NCI-H69 (cell line): ENCODE data around the gene TNKS2.
A peak's percentile ranks its signal among the peaks of the same experiment; 100 is the strongest.
"Not testable (repeated sequence)": the region's sequence is repeated elsewhere in the genome, so short reads cannot be mapped to it uniquely, and the experiment has no call there.

Source experiments
- DNase-seq: peaks from one replicate; lab custom pipeline; 2025; lab: John Stamatoyannopoulos, UW

The TNKS2 gene

GRCh38 chr10:91796331-91797047 lies 1.7 kb upstream of the TNKS2 start:
- DNase-seq = peak; percentile 62

GRCh38 chr10:91797048-91797690 lies 1.1 kb upstream of the TNKS2 start:
- DNase-seq = peak; percentile 4

DNA sequence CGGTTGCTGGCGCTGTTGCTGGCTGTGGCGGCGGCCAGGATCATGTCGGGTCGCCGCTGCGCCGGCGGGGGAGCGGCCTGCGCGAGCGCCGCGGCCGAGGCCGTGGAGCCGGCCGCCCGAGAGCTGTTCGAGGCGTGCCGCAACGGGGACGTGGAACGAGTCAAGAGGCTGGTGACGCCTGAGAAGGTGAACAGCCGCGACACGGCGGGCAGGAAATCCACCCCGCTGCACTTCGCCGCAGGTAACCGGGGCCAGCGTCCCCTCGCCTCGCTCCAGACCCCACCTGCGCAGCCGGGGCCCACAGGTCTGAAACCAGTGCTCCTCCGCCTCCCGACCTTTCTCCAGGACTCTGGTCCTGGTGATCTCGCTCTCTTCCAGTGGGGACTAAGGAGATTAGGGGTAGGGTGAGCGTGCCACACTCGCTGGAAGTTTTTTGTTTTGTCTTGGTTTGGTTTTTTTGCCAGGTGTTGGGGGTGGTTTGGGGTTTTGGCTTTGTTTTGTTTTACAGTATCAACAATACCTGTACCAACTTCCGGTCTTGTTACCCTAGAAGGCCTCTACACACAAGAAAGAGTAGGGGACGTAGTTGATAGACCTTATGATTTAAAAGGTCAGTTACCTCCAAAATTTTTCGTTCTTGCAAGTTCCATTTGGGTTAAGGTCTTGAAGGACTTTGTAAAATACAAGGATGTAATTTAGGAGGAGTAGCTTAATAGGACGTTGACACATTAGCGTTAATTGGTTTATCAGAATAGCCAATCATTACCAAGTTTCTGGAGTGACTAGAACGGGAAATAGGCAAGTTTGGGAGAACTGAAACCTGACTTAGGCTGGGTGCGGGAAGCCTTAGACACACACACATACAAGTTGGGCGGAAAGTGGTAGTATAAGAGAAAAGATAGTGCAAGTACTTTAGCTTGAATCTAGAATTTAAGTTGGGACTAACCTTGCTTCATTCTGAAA lies 704 bp downstream of the TNKS2 start:
- peak; percentile 69 for DNase-seq

GRCh38 chr10:91799612-91799975 lies 1.4 kb downstream of the TNKS2 start:
- peak; percentile 6 for DNase-seq

DNA sequence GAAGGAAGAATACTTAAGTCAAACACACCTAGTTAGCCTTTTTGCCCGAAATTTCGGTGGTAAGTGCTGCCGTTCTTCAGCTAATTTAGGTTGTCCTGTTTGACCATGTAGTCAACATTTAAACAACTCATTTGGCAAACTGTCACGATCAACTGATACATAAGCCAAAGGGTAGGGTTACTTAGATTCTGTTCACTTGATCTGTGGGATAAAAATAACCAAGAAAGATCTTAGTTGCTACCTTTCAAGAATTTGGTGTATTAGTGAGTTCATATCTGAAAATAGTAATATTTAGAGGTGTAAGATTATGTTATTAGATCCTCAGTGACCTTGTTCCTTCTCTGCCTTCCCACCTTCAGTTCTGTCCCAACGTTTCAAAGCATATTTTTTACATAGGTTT lies 2.0 kb downstream of the TNKS2 start:
- no peak for DNase-seq

- no peak for DNase-seq
These were observed 2.5 kb downstream of the TNKS2 start for GRCh38 chr10:91800756-91801155.

DNA sequence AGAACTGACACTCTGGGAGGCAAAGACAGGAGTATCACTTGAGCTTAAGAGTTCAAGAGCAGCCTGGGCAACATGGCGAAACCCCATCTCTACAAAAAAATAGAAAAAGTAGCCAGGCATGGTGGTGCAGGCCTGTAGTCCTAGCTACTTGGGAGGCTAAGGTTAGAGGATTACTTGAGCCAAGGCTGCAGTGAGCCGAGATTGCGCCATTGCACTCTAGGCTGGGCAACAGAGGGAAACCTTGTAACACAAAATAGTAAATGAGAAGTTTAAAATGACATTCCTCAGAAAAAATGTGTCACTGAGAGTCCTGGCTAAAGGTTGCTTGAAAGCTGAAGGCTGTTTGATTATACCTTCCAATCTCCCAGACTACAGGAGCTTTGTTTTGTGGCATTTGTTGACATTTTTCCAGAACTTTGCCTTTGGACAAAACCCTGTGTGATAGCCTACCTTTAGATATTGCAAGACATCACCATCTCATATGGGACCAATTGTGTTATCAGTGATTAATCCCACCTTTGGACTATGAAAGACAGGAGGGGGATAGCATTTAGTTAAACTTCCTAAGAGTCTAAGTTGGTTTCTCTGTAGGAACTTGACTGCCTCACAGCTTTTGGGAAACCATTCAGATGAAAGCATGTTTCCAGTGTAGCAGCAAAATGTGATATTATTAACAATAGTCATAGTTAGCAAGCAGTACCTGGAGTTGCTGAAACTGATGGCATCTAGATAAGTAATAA lies 5.3 kb downstream of the TNKS2 start:
- no peak for DNase-seq

DNA sequence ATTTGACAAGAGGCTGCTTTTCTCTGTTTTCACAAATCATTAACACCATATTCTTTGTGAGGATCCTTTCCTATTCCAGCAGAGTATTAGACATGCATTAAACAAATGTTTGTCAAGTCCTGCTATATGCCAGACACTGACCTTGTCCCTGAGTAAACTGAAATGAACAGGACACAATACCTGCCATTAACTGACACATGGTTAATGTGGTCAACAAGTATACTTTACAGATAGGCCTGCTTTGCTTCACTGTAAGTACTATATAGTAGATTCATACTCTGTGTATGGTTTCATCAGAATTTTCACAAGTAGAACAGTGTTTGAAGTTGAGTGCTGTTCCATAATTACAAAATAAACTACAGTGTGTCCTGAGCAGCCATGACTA lies 5.9 kb downstream of the TNKS2 start:
- DNase-seq = peak; percentile 1

- DNase-seq = no peak
These were observed 7.0 kb downstream of the TNKS2 start for GRCh38 chr10:91805110-91805838.

DNA sequence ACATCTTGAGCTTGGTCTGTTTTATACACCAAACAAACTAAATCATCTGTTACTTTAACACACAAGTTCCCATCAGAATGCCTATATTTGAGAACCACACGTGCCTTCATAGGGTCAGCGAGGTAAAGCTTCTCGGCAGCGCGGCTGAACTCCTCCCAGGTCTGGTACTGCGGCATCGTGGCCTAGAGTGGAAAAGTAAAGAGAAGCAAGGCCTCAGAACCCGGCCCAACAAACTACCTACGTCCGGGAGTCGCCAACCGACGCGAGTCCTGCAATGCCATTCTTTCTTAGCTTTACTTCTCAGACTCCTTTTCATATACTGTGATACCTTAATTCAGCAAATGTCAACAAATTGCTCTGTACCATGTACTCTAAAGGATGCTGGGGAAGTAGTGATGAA lies 9.0 kb downstream of the TNKS2 start:
- DNase-seq = not testable (repeated sequence)

DNA sequence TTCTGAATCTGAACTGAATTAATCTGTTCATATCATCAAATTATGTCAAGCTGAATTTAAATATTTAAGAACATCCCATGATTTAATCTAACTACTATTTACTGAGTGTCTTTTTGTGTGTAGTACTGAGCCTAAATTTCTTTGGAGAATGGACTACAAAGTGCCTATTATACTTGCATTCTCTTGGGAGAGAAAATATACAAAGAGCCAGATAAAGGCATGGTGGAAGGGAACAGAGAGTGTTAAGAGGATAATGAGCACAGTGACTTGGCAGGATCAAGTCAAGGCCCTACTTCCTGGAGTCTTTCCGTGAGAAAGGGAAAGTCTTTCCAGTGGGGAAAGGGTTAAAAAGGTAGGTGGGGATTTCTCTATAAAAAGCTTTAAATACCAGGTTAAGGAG lies 15.0 kb downstream of the TNKS2 start:
- no peak for DNase-seq

DNA sequence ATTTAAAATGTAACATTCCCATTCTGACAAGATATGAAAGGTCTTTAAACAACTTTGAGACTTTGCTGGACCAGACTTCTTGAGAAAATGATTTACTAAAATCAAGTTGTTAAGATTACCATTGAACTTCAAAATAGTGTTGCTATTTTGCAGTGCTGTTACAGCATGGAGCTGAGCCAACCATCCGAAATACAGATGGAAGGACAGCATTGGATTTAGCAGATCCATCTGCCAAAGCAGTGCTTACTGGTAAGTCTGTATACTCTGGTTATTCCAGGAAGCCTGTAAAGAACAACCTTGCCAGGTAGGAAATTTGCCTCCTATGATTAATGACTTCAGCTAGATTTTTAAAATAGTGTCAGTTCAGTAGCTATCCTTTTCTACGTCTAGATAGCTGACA lies 18.8 kb downstream of the TNKS2 start:
- DNase-seq = no peak

GRCh38 chr10:91820144-91820543 lies 21.9 kb downstream of the TNKS2 start:
- DNase-seq = no peak

GRCh38 chr10:91824076-91824475 lies 25.9 kb downstream of the TNKS2 start:
- DNase-seq = no peak

GRCh38 chr10:91829268-91829667 lies 31.0 kb downstream of the TNKS2 start:
- DNase-seq = no peak

- peak; percentile 0 for DNase-seq
These were observed 40.0 kb downstream of the TNKS2 start for GRCh38 chr10:91838199-91838598.

GRCh38 chr10:91843083-91843482 lies 44.9 kb downstream of the TNKS2 start:
- DNase-seq = no peak

DNA sequence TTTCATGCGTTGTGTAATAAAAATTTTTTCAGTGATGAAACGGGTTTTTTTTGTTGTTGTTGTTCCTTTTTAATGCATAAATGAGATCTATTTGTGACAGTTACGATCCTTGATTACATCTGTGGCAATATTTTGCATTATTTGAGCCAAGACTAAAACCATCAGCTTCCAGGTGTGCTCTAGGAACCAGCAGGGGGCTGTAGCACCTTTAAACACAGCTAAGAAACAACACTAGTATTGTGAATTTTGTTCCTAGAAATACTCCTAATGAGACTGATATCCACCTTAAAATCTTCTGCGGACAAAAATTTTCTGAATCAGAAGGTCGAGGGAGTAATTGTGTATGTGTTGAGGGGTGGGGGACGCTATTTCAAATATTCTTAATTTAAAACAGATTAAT lies 58.4 kb downstream of the TNKS2 start:
- peak; percentile 5 for DNase-seq

DNA sequence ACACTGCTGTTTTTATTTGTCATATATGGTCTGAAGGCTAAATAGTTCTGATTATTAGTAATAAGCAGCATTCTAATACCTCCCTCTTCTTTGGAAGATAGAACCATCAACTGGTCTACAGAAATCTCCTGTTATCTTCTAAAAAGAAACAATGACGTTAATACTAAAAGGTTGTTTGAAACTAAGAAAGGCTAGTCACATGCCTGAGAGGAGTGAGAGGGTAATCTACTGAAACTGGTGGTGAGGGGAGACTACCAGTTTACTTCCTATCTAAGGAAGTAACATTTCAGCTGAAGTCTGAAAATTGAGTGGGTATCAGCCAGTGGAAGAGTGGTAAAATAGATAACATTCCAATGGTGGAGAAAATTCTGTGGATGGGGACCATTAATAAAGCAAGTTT lies 62.7 kb downstream of the TNKS2 start:
- DNase-seq = no peak

DNA sequence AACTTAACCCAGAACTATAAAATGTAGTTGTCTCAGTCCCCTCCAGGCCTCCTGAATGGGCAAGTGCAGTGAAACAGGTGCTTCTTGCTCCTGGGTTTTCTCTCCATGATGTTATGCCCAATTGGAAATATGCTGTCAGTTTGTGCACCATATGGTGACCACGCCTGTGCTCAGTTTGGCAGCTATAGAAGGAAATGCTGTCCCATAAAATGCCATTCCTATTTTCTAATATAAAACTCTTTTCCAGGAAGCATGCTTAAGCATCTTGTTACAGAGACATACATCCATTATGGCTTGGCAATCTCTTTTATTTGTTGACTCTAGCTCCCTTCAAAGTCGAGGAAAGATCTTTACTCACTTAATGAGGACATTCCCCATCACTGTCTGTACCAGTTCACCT lies 65.9 kb downstream of the TNKS2 start:
- DNase-seq = peak; percentile 18

GRCh38 chr10:91864744-91865143 lies 66.5 kb downstream of the TNKS2 start:
- DNase-seq = no peak
